ENCODE results near the gene GPR160. TPM values are rescaled to one million over a fixed set of nuclear protein-coding genes. Genes with fewer than 3 reads are reported as not detected.
"Not testable (repeated sequence)": the region's sequence is repeated elsewhere in the genome, so short reads cannot be mapped to it uniquely, and the experiment has no call there.

The GPR160 gene
- polyA plus RNA-seq, 3 donors = 5.2 to 11.0 (median 6.7) TPM

- no peak overlapping the region for H3K27ac ChIP-seq (ENCODE audit: low read depth, low read length)
- 74 to 76% (median 76%) methylated on average over 4 of the region's 4 CpGs for WGBS, 3 donors
These were observed 58.0 kb downstream of the GPR160 start for GRCh38 chr3:170095771-170096170.

GRCh38 chr3:170096342-170096741 lies 58.5 kb downstream of the GPR160 start:
- WGBS, 3 donors = 78 to 93% (median 92%) methylated on average over 3 of the region's 3 CpGs
- no peak overlapping the region for H3K27ac ChIP-seq (ENCODE audit: low read depth, low read length)

GRCh38 chr3:170098753-170099152 lies 61.0 kb downstream of the GPR160 start:
- H3K27ac ChIP-seq (ENCODE audit: low read depth, low read length) = no peak overlapping the region
- WGBS, 3 donors = 79 to 87% (median 86%) methylated on average over 1 of the region's 1 CpG

- no peak overlapping the region for H3K27ac ChIP-seq (ENCODE audit: low read depth, low read length)
- 93 to 100% (median 97%) methylated on average over 1 of the region's 1 CpG for WGBS, 3 donors
These were observed 63.1 kb downstream of the GPR160 start for GRCh38 chr3:170100944-170101343.

- 95 to 97% (median 96%) methylated on average over 8 of the region's 8 CpGs for WGBS, 3 donors
- H3K27ac ChIP-seq (ENCODE audit: low read depth, low read length) = no peak overlapping the region
These were observed 64.6 kb downstream of the GPR160 start for GRCh38 chr3:170102431-170102830.

- WGBS, 3 donors = 92 to 97% (median 96%) methylated on average over 1 of the region's 1 CpG
- H3K27ac ChIP-seq (ENCODE audit: low read depth, low read length) = no peak overlapping the region
These were observed 70.1 kb downstream of the GPR160 start for GRCh38 chr3:170107941-170108340.

- 84 to 94% (median 87%) methylated on average over 3 of the region's 3 CpGs for WGBS, 3 donors
- H3K27ac ChIP-seq (ENCODE audit: low read depth, low read length) = no peak overlapping the region
These were observed 71.2 kb downstream of the GPR160 start for GRCh38 chr3:170108955-170109354.

- H3K27ac ChIP-seq (ENCODE audit: low read depth, low read length) = no peak overlapping the region
- WGBS, 3 donors = 75 to 92% (median 80%) methylated on average over 2 of the region's 2 CpGs
These were observed 71.9 kb downstream of the GPR160 start for GRCh38 chr3:170109579-170110293.

- H3K27ac ChIP-seq (ENCODE audit: low read depth, low read length) = no peak overlapping the region
- 62 to 86% (median 71%) methylated on average over 9 of the region's 9 CpGs for WGBS, 3 donors
These were observed 73.5 kb downstream of the GPR160 start for GRCh38 chr3:170111147-170111771.

GRCh38 chr3:170114165-170114564 lies 76.4 kb downstream of the GPR160 start:
- H3K27ac ChIP-seq (ENCODE audit: low read depth, low read length) = not testable (repeated sequence)
- WGBS, 3 donors = 86 to 97% (median 97%) methylated on average over 8 of the region's 8 CpGs

- H3K27ac ChIP-seq (ENCODE audit: low read depth, low read length) = no peak overlapping the region
These were observed 79.3 kb downstream of the GPR160 start for GRCh38 chr3:170117134-170117533.

GRCh38 chr3:170128259-170128976 lies 90.6 kb downstream of the GPR160 start:
- H3K27ac ChIP-seq (ENCODE audit: low read depth, low read length) = no peak overlapping the region

GRCh38 chr3:170128977-170129431 lies 91.2 kb downstream of the GPR160 start:
- 86 to 96% (median 95%) methylated on average over 1 of the region's 1 CpG for WGBS, 3 donors
- no peak overlapping the region for H3K27ac ChIP-seq (ENCODE audit: low read depth, low read length)

More at GRCh38 chr3:170128259-170128976, 90.6 kb downstream of the GPR160 start:
- 73 to 79% (median 78%) methylated on average over 4 of the region's 4 CpGs for WGBS, 3 donors

GRCh38 chr3:170130532-170130931 lies 92.7 kb downstream of the GPR160 start:
- no peak overlapping the region for H3K27ac ChIP-seq (ENCODE audit: low read depth, low read length)

GRCh38 chr3:170132335-170132734 lies 94.5 kb downstream of the GPR160 start:
- WGBS, 3 donors = 80 to 93% (median 83%) methylated on average over 2 of the region's 2 CpGs

More at GRCh38 chr3:170132335-170132734, 94.5 kb downstream of the GPR160 start:
- H3K27ac ChIP-seq (ENCODE audit: low read depth, low read length) = no peak overlapping the region

Other genes with a start within 250 kb of the GPR160 start
- not detected for gene LRRIQ4, start 225.1 kb upstream of the GPR160 start, polyA plus RNA-seq
- 1 to 10 TPM in 2 of 3 donors, under 1 TPM in 1; 0.92 to 7.2 (median 3.7) TPM for gene LRRC34, start 225.1 kb upstream of the GPR160 start, polyA plus RNA-seq
- under 1 TPM in 1 of 3 donors, not detected in 2; 0.56 TPM for gene LRRC31, start 168.1 kb upstream of the GPR160 start, polyA plus RNA-seq
- not detected for gene SAMD7, start 126.4 kb upstream of the GPR160 start, polyA plus RNA-seq
- gene SEC62, start 71.2 kb upstream of the GPR160 start, polyA plus RNA-seq = 10 to 100 TPM; 44.2 to 58.1 (median 54.8) TPM
- gene PHC3, start 143.7 kb downstream of the GPR160 start, polyA plus RNA-seq = 1 to 10 TPM; 3.7 to 9.4 (median 8.9) TPM
- gene PRKCI, start 184.4 kb downstream of the GPR160 start, polyA plus RNA-seq = 10 to 100 TPM in 1 of 3 donors, 1 to 10 TPM in 2; 4.8 to 12.8 (median 8.3) TPM

Data from adipose tissue (tissue), 3 donors.